Thoracic aorta (tissue), 2 donors: ENCODE results near the gene CYB5R3. TPM values are rescaled to one million over a fixed set of nuclear protein-coding genes. Genes with fewer than 3 reads are reported as not detected.

Experiments used
- ATAC-seq: fragments of 150-250 bp; one replicate; pipeline ENCODE4 v1.8.0; 2017; ENCODE audit warnings: low read depth; ENCODE audit not compliant: insufficient number of reproducible peaks, low FRiP score
- DNase-seq: peaks from one replicate; pipeline ENCODE4 v3.0.0-alpha.2; 2020; ENCODE audit warnings: low spot score
- H3K27ac ChIP-seq, 2 donors: fragments of 200-600 bp; sonication (generic); 1 replicate in 1 of 2; 2 replicates in 1 of 2; pipeline ENCODE4 v1.5.1; 2016; ENCODE audit warnings: mild to moderate bottlenecking in 2 of 2, moderate library complexity in 2 of 2
- H3K27me3 ChIP-seq: fragments of 200-600 bp; sonication (generic); replicated peaks from 2 replicates; pipeline ENCODE4 v1.6.0; 2016; ENCODE audit warnings: mild to moderate bottlenecking; ENCODE audit not compliant: insufficient read depth
- H3K36me3 ChIP-seq: fragments of 200-600 bp; sonication (generic); one replicate; pipeline ENCODE4 v1.5.1; 2016
- H3K4me1 ChIP-seq, 2 donors: fragments of 200-600 bp; sonication (generic); 1 replicate in 1 of 2; 2 replicates in 1 of 2; pipeline versions ENCODE4 v1.5.1 to v1.6.0; 2016; ENCODE audit warnings: low read depth in 2 of 2, mild to moderate bottlenecking in 1 of 2; ENCODE audit not compliant: control insufficient read depth in 1 of 2
- H3K4me3 ChIP-seq: fragments of 200-600 bp; sonication (generic); 2 replicates; pipeline ENCODE4 v1.5.1; 2016; ENCODE audit warnings: mild to moderate bottlenecking
- H3K9me3 ChIP-seq: fragments of 200-600 bp; sonication (generic); 2 replicates; pipeline ENCODE4 v1.5.1; 2016
- total RNA-seq, 2 donors: library from RNA; depleted of rRNA; stranded (reverse); fragments of >200 nt; gene quantifications; one replicate each; pipeline versions ENCODE4 v1.1.0 to v1.2.3, GENCODE V29; 2016
- TF ChIP-seq, protein P1 (sequence below): fragments of 200-600 bp; sonication (generic); IDR thresholded peaks from one replicate; pipeline ENCODE4 v1.5.1; 2019; ENCODE audit warnings: antibody characterized with exemption

CYB5R3 gene
- total RNA-seq, 2 donors from 2014 or later, result 209 to 606 TPM

DNA sequence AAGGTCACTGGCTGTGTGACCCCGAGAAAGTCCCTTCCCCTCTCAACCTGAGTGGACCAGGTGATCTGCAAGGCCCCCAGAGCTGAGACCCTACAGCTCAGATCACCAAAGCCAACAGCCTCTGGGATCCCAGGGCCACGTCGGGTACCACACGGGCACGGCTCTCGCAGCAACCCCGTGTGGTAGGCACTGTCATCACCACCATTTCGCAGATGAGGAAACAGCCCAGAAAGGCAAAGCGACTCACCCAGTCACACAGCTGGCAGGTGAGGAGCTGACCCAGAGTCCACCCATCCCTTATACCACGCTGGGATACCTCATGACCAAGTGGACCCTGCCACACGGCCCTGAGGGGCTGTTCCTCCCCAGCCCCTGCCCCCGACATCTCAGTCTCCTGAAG lies 11.6 kb downstream of the CYB5R3 start:
- H3K9me3 ChIP-seq, result no peaks in the 10 kb centered on the region
- H3K36me3 ChIP-seq, result peaks cover 18% of the 10 kb centered on the region
- TF ChIP-seq, protein P1, sequence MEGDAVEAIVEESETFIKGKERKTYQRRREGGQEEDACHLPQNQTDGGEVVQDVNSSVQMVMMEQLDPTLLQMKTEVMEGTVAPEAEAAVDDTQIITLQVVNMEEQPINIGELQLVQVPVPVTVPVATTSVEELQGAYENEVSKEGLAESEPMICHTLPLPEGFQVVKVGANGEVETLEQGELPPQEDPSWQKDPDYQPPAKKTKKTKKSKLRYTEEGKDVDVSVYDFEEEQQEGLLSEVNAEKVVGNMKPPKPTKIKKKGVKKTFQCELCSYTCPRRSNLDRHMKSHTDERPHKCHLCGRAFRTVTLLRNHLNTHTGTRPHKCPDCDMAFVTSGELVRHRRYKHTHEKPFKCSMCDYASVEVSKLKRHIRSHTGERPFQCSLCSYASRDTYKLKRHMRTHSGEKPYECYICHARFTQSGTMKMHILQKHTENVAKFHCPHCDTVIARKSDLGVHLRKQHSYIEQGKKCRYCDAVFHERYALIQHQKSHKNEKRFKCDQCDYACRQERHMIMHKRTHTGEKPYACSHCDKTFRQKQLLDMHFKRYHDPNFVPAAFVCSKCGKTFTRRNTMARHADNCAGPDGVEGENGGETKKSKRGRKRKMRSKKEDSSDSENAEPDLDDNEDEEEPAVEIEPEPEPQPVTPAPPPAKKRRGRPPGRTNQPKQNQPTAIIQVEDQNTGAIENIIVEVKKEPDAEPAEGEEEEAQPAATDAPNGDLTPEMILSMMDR, result no peak
- no peaks in the 10 kb centered on the region for H3K27me3 ChIP-seq
- H3K27ac ChIP-seq, result peak overlapping the region; percentile 90 to 92
- H3K4me1 ChIP-seq, result peaks cover 23 to 60% of the 10 kb centered on the region in 2 donors
- no peak for DNase-seq
- H3K4me3 ChIP-seq, result no peak overlapping the region
- no peak for ATAC-seq

GRCh38 chr22:42636506-42636905 lies 12.7 kb downstream of the CYB5R3 start:
- H3K4me1 ChIP-seq, result peaks cover 15 to 50% of the 10 kb centered on the region in 2 donors
- TF ChIP-seq, protein P1, result no peak
- H3K4me3 ChIP-seq, result no peak overlapping the region
- H3K36me3 ChIP-seq, result peaks cover 29% of the 10 kb centered on the region
- H3K27ac ChIP-seq, result peak overlapping the region; percentile 90 to 92
- DNase-seq (no peak), ATAC-seq (no peak)
- no peaks in the 10 kb centered on the region for H3K9me3 ChIP-seq
- H3K27me3 ChIP-seq, result no peaks in the 10 kb centered on the region

GRCh38 chr22:42635531-42635930 lies 13.7 kb downstream of the CYB5R3 start:
- TF ChIP-seq, protein P1, result no peak
- DNase-seq, result peak; percentile 84
- no peak overlapping the region for H3K4me3 ChIP-seq
- H3K36me3 ChIP-seq, result peaks cover 37% of the 10 kb centered on the region
- ATAC-seq, result peak; percentile 94
- peak overlapping the region; percentile 90 to 92 for H3K27ac ChIP-seq
- H3K4me1 ChIP-seq, result peaks cover 13 to 48% of the 10 kb centered on the region in 2 donors
- H3K9me3 ChIP-seq, result no peaks in the 10 kb centered on the region
- H3K27me3 ChIP-seq, result no peaks in the 10 kb centered on the region

DNA sequence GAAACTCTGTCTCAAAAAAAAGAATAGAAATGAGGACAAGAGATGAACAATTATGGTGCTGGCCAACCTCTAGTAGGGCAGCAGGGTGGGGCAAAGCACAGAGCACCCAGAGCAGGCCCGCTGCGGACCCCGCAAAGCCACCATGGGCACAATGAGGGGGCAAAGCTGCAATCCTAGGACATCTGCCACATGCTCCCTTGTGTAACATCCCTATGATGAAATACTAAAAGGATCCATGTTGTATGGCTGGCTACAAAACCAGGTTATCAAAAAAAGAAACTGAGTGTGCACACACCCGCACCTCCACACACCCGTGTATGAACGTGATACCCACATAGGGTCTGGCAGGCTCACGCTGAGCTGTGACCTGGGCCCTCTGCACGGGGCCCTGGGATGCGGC lies 16.2 kb downstream of the CYB5R3 start:
- peak overlapping the region in 1 of 2 donors; percentile 8 for H3K27ac ChIP-seq
- TF ChIP-seq, protein P1, result no peak
- H3K4me3 ChIP-seq, result no peak overlapping the region
- peaks cover 60% of the 10 kb centered on the region for H3K36me3 ChIP-seq
- peaks cover 13 to 36% of the 10 kb centered on the region in 2 donors for H3K4me1 ChIP-seq
- no peak for DNase-seq
- no peak for ATAC-seq
- no peaks in the 10 kb centered on the region for H3K9me3 ChIP-seq
- H3K27me3 ChIP-seq, result no peaks in the 10 kb centered on the region

- no peak overlapping the region for H3K4me3 ChIP-seq
- TF ChIP-seq, protein P1, result peak; percentile 13
- peak overlapping the region in 1 of 2 donors; percentile 1 for H3K27ac ChIP-seq
- no peaks in the 10 kb centered on the region for H3K27me3 ChIP-seq
- DNase-seq (no peak), ATAC-seq (no peak)
- H3K36me3 ChIP-seq, result peaks cover 69% of the 10 kb centered on the region
- H3K9me3 ChIP-seq, result no peaks in the 10 kb centered on the region
- H3K4me1 ChIP-seq, result peaks cover 13 to 26% of the 10 kb centered on the region in 2 donors
Measured at GRCh38 chr22:42632096-42632495, 17.1 kb downstream of the CYB5R3 start.
